HepG2 (cell line): ENCODE measurements around the gene CC2D1A. TPM values are rescaled to one million over a fixed set of nuclear protein-coding genes. Genes with fewer than 3 reads are reported as not detected.

ENCODE experiments used
- FOSL1 ChIP-seq: sonication (generic); formaldehyde crosslinking; IDR thresholded peaks from 2 replicates; pipeline ENCODE4 v1.9.0; 2021; ENCODE audit warnings: missing genetic modification reagents, borderline replicate concordance
- GTF3A ChIP-seq: sonication (generic); formaldehyde crosslinking; conservative IDR thresholded peaks from 2 replicates; pipeline ENCODE4 v1.4.0; 2020; ENCODE audit warnings: mild to moderate bottlenecking, missing genetic modification reagents
- HNF4G ChIP-seq, 2 experiments: sonication (generic) in 1 of 2; formaldehyde crosslinking in 1 of 2; IDR thresholded peaks; 2 replicates each; pipeline versions ENCODE4 v1.4.0 to v1.6.1; 2011 to 2020; ENCODE audit warnings: borderline replicate concordance in 2 of 2, low read depth in 2 of 2, mild to moderate bottlenecking in 2 of 2, low read length in 1 of 2, missing genetic modification reagents in 1 of 2, moderate library complexity in 1 of 2
- KLF9 ChIP-seq: IDR thresholded peaks from 2 replicates; pipeline ENCODE4 v1.6.1; 2016; ENCODE audit warnings: low read depth
- MZF1 ChIP-seq: sonication (generic); formaldehyde crosslinking; IDR thresholded peaks from 2 replicates; pipeline ENCODE4 v1.8.1; 2023; ENCODE audit warnings: mild to moderate bottlenecking, missing genetic modification reagents, borderline replicate concordance
- SALL1 ChIP-seq: sonication (generic); formaldehyde crosslinking; IDR thresholded peaks from 2 replicates; pipeline ENCODE4 v1.8.0; 2022; ENCODE audit warnings: mild to moderate bottlenecking, missing genetic modification reagents
- TBX3 ChIP-seq: fragments of 450-650 bp; IDR thresholded peaks from 2 replicates; pipeline ENCODE4 v1.6.1; 2017; ENCODE audit warnings: antibody characterized with exemption, mild to moderate bottlenecking, inconsistent platforms, borderline replicate concordance
- TCF7 ChIP-seq: sonication (generic); IDR thresholded peaks from 2 replicates; pipeline ENCODE4 v1.6.1; 2016; ENCODE audit warnings: antibody characterized with exemption, low read depth
- ZFP82 ChIP-seq: sonication (generic); formaldehyde crosslinking; IDR thresholded peaks from 2 replicates; pipeline ENCODE4 v1.5.1; 2020; ENCODE audit warnings: mild to moderate bottlenecking, missing genetic modification reagents, borderline replicate concordance
- ZKSCAN8 ChIP-seq: IDR thresholded peaks from 2 replicates; pipeline ENCODE4 v1.6.1; 2016; ENCODE audit warnings: borderline replicate concordance, missing genetic modification reagents, missing compliant biosample characterization
- ZNF329 ChIP-seq: sonication (generic); formaldehyde crosslinking; IDR thresholded peaks from 2 replicates; pipeline ENCODE4 v1.9.0; 2021; ENCODE audit warnings: low read depth, mild to moderate bottlenecking, missing genetic modification reagents
- ZNF343 ChIP-seq: sonication (generic); formaldehyde crosslinking; IDR thresholded peaks from 2 replicates; pipeline ENCODE4 v1.4.0; 2020; ENCODE audit warnings: mild to moderate bottlenecking, missing genetic modification reagents
- ZNF414 ChIP-seq: sonication (generic); formaldehyde crosslinking; IDR thresholded peaks from 2 replicates; pipeline ENCODE4 v1.5.0; 2020; ENCODE audit warnings: missing genetic modification reagents
- ZNF562 ChIP-seq: sonication (generic); formaldehyde crosslinking; IDR thresholded peaks from 2 replicates; pipeline ENCODE4 v1.8.0; 2022; ENCODE audit warnings: missing genetic modification reagents, borderline replicate concordance
- ZNF740 ChIP-seq: sonication (generic); formaldehyde crosslinking; IDR thresholded peaks from 2 replicates; pipeline ENCODE4 v1.4.0; 2020; ENCODE audit warnings: missing genetic modification reagents
- polyA plus RNA-seq, 8 experiments: library from polyadenylated mRNA; depleted of rRNA in 3 of 8; stranded (reverse) in 7 of 8; unstranded in 1 of 8; fragments of >200 nt; fragmentation: Illumina TruSeq in 4 of 8; extraction: Trizol in 4 of 8; gene quantifications; 2 replicates each; pipeline versions ENCODE4 v1.2.1 to v1.2.3, GENCODE V29; 2011 to 2016; ENCODE audit warnings: low read depth in 4 of 8, missing spikeins in 1 of 8, mixed read lengths in 1 of 8; ENCODE audit not compliant: insufficient read depth in 1 of 8
- total RNA-seq, 5 experiments: library from RNA; depleted of rRNA; stranded (reverse); fragments of >200 nt; fragmentation: Illumina TruSeq; extraction: Trizol; gene quantifications; 2 replicates each; pipeline ENCODE4 v1.2.3, GENCODE V29; 2016; ENCODE audit warnings: low read depth in 1 of 5
- TF ChIP-seq, protein P1 (sequence below): sonication (generic); formaldehyde crosslinking; IDR thresholded peaks from 2 replicates; pipeline ENCODE4 v1.4.0; 2020; ENCODE audit warnings: missing genetic modification reagents
- TF ChIP-seq, protein P2 (sequence below): sonication (generic); formaldehyde crosslinking; IDR thresholded peaks from 2 replicates; pipeline ENCODE4 v1.4.0; 2020; ENCODE audit warnings: missing genetic modification reagents
- TF ChIP-seq, protein P3 (sequence below): sonication (generic); formaldehyde crosslinking; conservative IDR thresholded peaks from 2 replicates; pipeline ENCODE4 v1.4.0; 2020; ENCODE audit warnings: missing genetic modification reagents

Gene CC2D1A
- total and polyA plus RNA-seq, 2 of the 13 experiments (the other 11 are each of a cell fraction or from before 2014, with no cell fraction given), result 9.7 to 11.5 TPM

GRCh38 chr19:13952154-13952930, 46.3 kb downstream of the CC2D1A start, which contains the start of gene DCAF15 (continued):
- TF ChIP-seq, protein P1, sequence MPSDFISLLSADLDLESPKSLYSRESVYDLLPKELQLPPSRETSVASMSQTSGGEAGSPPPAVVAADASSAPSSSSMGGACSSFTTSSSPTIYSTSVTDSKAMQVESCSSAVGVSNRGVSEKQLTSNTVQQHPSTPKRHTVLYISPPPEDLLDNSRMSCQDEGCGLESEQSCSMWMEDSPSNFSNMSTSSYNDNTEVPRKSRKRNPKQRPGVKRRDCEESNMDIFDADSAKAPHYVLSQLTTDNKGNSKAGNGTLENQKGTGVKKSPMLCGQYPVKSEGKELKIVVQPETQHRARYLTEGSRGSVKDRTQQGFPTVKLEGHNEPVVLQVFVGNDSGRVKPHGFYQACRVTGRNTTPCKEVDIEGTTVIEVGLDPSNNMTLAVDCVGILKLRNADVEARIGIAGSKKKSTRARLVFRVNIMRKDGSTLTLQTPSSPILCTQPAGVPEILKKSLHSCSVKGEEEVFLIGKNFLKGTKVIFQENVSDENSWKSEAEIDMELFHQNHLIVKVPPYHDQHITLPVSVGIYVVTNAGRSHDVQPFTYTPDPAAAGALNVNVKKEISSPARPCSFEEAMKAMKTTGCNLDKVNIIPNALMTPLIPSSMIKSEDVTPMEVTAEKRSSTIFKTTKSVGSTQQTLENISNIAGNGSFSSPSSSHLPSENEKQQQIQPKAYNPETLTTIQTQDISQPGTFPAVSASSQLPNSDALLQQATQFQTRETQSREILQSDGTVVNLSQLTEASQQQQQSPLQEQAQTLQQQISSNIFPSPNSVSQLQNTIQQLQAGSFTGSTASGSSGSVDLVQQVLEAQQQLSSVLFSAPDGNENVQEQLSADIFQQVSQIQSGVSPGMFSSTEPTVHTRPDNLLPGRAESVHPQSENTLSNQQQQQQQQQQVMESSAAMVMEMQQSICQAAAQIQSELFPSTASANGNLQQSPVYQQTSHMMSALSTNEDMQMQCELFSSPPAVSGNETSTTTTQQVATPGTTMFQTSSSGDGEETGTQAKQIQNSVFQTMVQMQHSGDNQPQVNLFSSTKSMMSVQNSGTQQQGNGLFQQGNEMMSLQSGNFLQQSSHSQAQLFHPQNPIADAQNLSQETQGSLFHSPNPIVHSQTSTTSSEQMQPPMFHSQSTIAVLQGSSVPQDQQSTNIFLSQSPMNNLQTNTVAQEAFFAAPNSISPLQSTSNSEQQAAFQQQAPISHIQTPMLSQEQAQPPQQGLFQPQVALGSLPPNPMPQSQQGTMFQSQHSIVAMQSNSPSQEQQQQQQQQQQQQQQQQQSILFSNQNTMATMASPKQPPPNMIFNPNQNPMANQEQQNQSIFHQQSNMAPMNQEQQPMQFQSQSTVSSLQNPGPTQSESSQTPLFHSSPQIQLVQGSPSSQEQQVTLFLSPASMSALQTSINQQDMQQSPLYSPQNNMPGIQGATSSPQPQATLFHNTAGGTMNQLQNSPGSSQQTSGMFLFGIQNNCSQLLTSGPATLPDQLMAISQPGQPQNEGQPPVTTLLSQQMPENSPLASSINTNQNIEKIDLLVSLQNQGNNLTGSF (CRISPR knock-in tag), result no peak
- TF ChIP-seq ZKSCAN8 (CRISPR knock-in tag) (no peak), TBX3 (peak; percentile 62; the same call in 1 of the 2 replicates), GTF3A (CRISPR knock-in tag) (no peak), ZNF414 (CRISPR knock-in tag) (no peak), ZNF740 (CRISPR knock-in tag) (peak; percentile 70; the same call in 1 of the 2 replicates), SALL1 (CRISPR knock-in tag) (peak; percentile 22; the same call in 1 of the 2 replicates), TCF7 (no peak), ZNF343 (no peak), ZNF562 (no peak), ZFP82 (CRISPR knock-in tag) (no peak), HNF4G (IDR thresholded peaks at IDR 0.05; ENCODE audit: borderline replicate concordance, low read depth, low read length) (no peak), HNF4G (CRISPR knock-in tag; IDR thresholded peaks at IDR 0.05; ENCODE audit: borderline replicate concordance, low read depth) (no peak), ZNF329 (CRISPR knock-in tag) (no peak), MZF1 (CRISPR knock-in tag) (no peak), KLF9 (CRISPR knock-in tag) (0 out of 2 replicates have a peak, but pooled peaks have one; percentile 43), FOSL1 (CRISPR knock-in tag) (no peak)
- TF ChIP-seq, protein P2, sequence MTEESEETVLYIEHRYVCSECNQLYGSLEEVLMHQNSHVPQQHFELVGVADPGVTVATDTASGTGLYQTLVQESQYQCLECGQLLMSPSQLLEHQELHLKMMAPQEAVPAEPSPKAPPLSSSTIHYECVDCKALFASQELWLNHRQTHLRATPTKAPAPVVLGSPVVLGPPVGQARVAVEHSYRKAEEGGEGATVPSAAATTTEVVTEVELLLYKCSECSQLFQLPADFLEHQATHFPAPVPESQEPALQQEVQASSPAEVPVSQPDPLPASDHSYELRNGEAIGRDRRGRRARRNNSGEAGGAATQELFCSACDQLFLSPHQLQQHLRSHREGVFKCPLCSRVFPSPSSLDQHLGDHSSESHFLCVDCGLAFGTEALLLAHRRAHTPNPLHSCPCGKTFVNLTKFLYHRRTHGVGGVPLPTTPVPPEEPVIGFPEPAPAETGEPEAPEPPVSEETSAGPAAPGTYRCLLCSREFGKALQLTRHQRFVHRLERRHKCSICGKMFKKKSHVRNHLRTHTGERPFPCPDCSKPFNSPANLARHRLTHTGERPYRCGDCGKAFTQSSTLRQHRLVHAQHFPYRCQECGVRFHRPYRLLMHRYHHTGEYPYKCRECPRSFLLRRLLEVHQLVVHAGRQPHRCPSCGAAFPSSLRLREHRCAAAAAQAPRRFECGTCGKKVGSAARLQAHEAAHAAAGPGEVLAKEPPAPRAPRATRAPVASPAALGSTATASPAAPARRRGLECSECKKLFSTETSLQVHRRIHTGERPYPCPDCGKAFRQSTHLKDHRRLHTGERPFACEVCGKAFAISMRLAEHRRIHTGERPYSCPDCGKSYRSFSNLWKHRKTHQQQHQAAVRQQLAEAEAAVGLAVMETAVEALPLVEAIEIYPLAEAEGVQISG, result peak; percentile 25; the same call in 1 of the 2 replicates
- TF ChIP-seq, protein P3, sequence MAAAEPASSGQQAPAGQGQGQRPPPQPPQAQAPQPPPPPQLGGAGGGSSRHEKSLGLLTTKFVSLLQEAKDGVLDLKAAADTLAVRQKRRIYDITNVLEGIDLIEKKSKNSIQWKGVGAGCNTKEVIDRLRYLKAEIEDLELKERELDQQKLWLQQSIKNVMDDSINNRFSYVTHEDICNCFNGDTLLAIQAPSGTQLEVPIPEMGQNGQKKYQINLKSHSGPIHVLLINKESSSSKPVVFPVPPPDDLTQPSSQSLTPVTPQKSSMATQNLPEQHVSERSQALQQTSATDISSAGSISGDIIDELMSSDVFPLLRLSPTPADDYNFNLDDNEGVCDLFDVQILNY, result peak; percentile 64
